Measurements from ENCODE around the gene GLI3.

- TF ChIP-seq CTCF (IDR thresholded peaks at IDR 0.05) (no peak), POLR2AphosphoS5 (IDR thresholded peaks at IDR 0.05) (no peak), POLR2A (IDR thresholded peaks at IDR 0.05) (no peak)
These were observed 3.4 kb upstream of the GLI3 start for GRCh38 chr7:42240416-42240815.
